Left kidney (tissue), 8 donors: Measurements from ENCODE around the gene SIRT1. TPM values are rescaled to one million over a fixed set of nuclear protein-coding genes. Genes with fewer than 3 reads are reported as not detected.
A peak's percentile ranks its signal among the peaks of the same experiment; 100 is the strongest.
"Not testable (repeated sequence)": the region's sequence is repeated elsewhere in the genome, so short reads cannot be mapped to it uniquely, and the experiment has no call there.

Experiments
- DNase-seq: peaks from one replicate; pipeline ENCODE4 v3.0.0-alpha.2; 2013
- long read RNA-seq, 8 donors: transcript quantifications; one replicate each; lab custom pipeline, GENCODE V29; 2026
- polyA plus RNA-seq: library from polyadenylated mRNA; unstranded; fragments of 120-200 nt; gene quantifications from one replicate; pipeline ENCODE4 v1.2.1, GENCODE V29; 2013; ENCODE audit not compliant: insufficient read length

The SIRT1 gene
- polyA plus RNA-seq, result 42.1 TPM
- long read RNA-seq, donor 1, full-length matches to known transcripts, result 5 of 69 reads
- long read RNA-seq, donor 1, partial matches to known transcripts, result 64 of 69 reads
- long read RNA-seq, donor 1, other reads (novel, unspliced or antisense), result 0 of 69 reads
- long read RNA-seq, donor 2, full-length matches to known transcripts, result 6 of 6 reads
- long read RNA-seq, donor 2, partial matches to known transcripts, result 0 of 6 reads
- long read RNA-seq, donor 2, other reads (novel, unspliced or antisense), result 0 of 6 reads
- long read RNA-seq, donor 3, full-length matches to known transcripts, result 4 of 4 reads
- long read RNA-seq, donor 3, partial matches to known transcripts, result 0 of 4 reads
- long read RNA-seq, donor 3, other reads (novel, unspliced or antisense), result 0 of 4 reads
- long read RNA-seq, donor 4, result 0 reads
- long read RNA-seq, donor 5, full-length matches to known transcripts, result 7 of 16 reads
- long read RNA-seq, donor 5, partial matches to known transcripts, result 9 of 16 reads
- long read RNA-seq, donor 5, other reads (novel, unspliced or antisense), result 0 of 16 reads
- long read RNA-seq, donor 6, full-length matches to known transcripts, result 5 of 5 reads
- long read RNA-seq, donor 6, partial matches to known transcripts, result 0 of 5 reads
- long read RNA-seq, donor 6, other reads (novel, unspliced or antisense), result 0 of 5 reads
- long read RNA-seq, donor 7, full-length matches to known transcripts, result 7 of 12 reads
- long read RNA-seq, donor 7, partial matches to known transcripts, result 5 of 12 reads
- long read RNA-seq, donor 7, other reads (novel, unspliced or antisense), result 0 of 12 reads
- long read RNA-seq, donor 8, full-length matches to known transcripts, result 3 of 3 reads
- long read RNA-seq, donor 8, partial matches to known transcripts, result 0 of 3 reads
- long read RNA-seq, donor 8, other reads (novel, unspliced or antisense), result 0 of 3 reads

- DNase-seq, result peak; percentile 94
These were observed at the start of gene SIRT1 for GRCh38 chr10:67884313-67884841. Gene SIRT1 (plus strand): TSS chr10:67884656. CDS start chr10:67884722, 66 bp downstream.

GRCh38 chr10:67835541-67836394 lies 48.7 kb upstream of the SIRT1 start:
- DNase-seq, result not testable (repeated sequence)

DNA sequence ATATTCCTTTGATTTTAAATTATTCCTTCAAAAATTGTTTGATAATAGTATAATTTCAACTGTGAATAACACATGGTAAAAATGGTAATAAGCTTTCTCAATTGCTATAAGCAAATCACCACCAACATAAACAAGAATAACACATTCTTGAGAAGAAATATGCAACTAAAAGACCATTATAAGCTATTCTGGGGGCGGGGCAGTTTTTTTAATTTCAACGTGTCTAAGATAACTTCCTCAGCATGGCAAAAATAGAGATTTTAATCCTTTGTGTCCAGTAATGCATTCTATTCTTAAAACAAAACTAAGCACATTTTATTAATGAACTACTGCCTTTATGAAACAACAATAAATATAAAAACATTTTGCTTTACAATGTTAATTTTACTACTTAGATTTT lies 48.0 kb upstream of the SIRT1 start:
- no peak for DNase-seq

- no peak for DNase-seq
These were observed 47.5 kb upstream of the SIRT1 start for GRCh38 chr10:67836972-67837371.

DNA sequence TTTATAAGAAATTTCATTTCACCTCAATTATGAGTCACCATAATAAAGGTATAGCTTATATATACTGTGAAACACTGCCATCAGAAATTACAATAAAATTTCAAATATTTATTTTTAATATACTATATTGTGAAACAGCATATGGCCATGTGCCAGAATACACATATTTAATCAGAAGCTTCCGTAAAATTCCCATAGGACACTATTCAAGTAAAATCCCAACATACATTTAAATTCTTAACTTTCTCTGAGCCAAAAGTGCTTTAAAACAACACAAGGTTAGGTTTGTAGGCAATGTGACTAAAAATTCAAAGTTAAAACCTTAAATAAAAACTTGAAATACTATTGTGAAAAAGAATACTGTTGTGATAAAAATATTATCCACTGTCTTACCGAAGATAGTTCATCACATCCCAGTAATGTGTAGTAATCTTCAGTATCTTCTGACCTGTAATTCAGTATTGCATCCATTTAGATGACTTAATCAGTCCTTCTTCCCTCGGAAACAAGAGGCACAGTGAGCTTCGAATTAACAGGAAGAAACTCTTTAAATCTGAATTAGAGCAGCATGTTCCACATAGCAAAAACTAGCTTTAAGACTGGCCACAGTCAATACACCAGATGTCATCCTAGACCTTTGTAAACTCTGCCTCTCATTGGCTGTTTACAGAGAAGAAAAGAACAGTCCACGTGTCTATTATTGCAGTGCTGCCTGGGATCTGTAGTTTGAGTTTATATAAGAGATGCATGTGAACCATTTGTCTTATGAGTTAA lies 46.7 kb upstream of the SIRT1 start, which contains the start of gene DNAJC12:
Gene DNAJC12 (minus strand): TSS at position 648 of the 774 bp plus-strand sequence. CDS start 177 bp downstream, at position 471.
- DNase-seq, result peak; percentile 68

DNA sequence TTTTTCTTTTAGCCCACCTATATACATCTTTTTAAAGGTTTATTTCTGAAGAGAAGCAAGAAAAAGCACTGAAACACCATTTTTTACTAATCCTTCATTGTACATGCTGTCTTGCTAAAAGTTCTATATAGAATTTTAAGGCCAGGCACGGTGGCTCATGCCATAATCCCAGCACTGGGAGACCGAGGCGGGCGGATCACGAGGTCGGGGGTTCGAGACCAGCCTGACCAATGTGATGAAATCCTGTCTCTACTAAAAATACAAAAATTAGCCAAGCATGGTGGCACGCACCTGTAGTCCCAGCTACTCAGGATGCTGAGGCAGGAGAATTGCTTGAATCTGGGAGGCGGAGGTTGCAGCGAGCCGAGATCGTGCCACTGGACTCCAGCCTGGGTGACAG lies 44.9 kb upstream of the SIRT1 start:
- DNase-seq, result not testable (repeated sequence)

DNA sequence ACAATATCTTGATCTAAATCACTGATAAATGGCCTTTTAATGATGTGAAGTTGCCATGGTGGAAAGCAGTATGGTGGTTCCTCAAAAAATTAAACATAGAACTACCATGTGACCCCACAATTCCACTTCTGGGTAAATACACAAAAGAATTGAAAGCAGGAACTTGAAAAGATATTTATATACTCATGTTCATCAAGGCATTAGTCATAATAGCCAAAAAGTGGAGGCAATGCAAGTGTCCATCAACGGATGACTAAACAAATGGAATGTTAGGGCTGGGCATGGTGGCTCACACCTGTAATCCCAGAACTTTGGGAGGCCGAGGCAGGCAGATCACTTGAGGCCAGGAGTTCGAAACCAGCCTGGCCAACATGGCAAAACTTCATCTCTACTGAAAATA lies 44.5 kb upstream of the SIRT1 start:
- DNase-seq, result no peak

GRCh38 chr10:67841737-67842136 lies 42.7 kb upstream of the SIRT1 start:
- no peak for DNase-seq

DNA sequence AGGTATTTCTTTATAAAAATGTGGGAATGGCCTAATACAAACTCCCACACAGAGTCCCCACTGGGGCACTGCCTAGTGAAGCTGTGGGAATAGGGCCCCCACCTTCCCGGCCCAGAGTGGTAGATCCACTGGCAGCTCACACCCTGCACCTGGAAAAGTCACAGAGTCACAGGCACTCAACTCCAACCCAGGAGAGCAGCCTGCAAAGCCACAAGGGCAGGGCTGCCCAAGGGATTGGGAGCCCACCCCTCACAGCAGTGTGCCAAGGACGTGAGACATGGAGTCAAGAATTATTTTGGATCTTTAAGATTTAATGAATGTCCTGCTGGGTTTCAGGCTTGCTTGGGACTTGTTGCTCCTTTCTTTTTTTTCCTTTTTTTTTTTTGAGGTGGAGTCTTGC lies 41.2 kb upstream of the SIRT1 start:
- DNase-seq, result no peak

DNA sequence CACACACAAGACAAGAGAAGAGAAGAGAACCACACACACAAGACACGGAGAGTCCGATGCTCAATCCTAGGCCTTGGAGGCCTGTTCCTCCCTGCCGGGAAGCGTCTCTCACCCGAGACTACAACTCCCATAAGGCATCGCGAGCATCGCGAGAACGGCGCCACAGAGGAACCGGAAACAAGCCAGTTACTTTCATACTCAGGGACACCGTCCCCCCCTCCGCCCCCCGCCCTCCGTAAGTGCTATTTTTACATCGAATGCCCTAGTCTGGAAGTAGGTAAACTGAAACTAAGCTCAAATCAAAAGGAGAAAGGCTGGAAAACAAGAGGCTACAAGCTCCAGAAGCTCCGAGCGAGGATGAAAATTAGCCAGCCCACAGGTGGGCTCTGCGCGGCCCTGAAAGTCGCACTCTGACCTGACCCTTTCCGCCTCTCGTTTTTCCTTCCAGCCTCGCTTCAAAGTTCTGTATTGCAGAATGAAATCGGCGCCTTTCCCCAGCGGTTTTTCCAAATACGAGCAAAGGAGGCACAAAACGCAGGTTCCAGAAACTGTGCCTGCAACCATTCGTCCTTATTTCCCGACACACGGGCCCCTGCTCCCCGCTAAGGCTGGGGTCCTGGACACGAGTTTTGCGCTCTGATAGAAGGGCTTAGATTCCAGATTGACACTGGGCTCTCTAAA lies 35.0 kb upstream of the SIRT1 start:
- DNase-seq, result peak; percentile 93

- no peak for DNase-seq
These were observed 33.3 kb upstream of the SIRT1 start for GRCh38 chr10:67851186-67851585.

DNA sequence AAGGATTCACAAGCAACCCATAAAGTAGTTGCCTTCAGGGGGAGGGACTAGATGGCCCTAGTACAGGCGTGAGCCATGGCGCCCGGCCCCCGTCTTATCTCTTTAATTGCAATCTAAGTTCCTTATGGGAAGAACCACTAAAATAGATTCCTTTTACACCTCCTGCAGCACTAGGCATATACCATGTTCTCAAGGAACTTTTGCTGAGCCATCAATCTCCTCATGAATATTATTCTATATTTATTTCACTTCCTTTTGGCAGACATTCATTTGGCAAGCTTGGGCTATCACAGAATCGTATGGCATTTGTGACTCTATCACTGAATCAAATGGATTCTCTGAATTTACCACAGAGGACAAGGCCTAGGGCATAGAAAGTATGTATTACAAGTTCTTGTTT lies 31.7 kb upstream of the SIRT1 start:
- DNase-seq, result no peak

DNA sequence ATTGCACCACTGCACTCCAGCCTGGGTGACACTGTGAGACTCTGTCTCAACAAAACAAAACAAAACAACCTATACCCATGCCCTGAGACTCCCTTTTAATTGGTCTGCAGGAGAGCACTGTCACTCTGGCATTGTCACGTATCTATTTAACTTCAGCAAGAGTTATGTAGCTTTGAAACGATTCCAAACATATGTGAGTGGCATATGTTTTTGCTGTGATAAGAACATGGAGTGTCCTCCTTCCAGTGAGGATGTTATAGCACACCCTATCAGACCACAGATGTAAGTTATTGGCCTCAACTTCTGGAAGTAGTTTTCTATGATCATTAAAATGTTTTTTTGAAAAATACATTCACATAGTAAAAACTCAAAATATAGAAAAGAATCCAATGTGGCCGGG lies 30.9 kb upstream of the SIRT1 start:
- no peak for DNase-seq

GRCh38 chr10:67858971-67859370 lies 25.5 kb upstream of the SIRT1 start:
- no peak for DNase-seq

GRCh38 chr10:67861750-67862432 lies 22.6 kb upstream of the SIRT1 start:
- DNase-seq, result no peak

GRCh38 chr10:67863094-67863493 lies 21.4 kb upstream of the SIRT1 start:
- DNase-seq, result no peak

DNA sequence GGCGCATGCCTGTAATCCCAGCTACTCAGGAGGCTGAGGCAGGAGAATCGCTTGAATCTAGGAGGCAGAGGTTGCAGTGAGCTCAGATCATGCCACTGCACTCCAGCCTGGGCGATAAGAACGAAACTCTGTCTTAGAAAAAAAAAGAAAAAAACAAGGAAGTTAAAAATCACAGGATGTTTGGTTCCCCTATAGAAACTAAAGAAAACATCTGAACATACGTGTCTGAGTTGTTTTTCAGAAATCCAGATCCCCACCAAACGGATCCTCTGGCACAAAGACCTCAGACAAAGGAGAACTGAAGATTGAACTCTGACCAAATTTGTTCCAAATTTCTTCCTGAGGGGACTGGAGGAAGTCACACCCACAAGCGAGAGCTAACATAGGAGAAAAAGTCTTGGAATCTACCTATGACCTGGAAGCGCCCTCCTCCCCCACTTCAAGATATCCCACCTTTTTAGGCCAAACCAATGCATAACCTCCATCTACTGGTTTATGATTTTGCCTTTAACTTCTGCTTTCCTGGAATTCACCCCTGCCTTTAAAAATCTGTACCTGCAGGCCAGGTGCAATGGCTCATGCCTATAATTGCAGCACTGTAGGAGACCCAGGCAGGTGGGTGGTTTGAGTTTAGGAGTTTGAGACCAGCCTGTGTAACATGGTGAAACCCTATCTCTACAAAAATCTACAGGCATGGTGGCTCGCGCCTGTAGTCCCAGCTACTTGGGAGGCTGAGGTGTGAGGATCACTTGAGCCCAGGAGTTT lies 19.7 kb upstream of the SIRT1 start:
- no peak for DNase-seq

- DNase-seq, result no peak
These were observed 16.3 kb upstream of the SIRT1 start for GRCh38 chr10:67868132-67868531.

GRCh38 chr10:67869996-67870395 lies 14.5 kb upstream of the SIRT1 start:
- no peak for DNase-seq
